HL-60 (cell line): Measurements from ENCODE around the gene DNAI7.

Source experiments
- DNase-seq, 2 experiments: peaks; one replicate each; pipeline ENCODE4 v3.0.0-alpha.2; 2010 to 2020; ENCODE audit warnings: low read depth in 1 of 2, low spot score in 1 of 2
- H3K27ac ChIP-seq: fragments of 250-450 bp; sonication (Bioruptor Pico); replicated peaks from 2 replicates; pipeline ENCODE4 v1.5.1; 2020; ENCODE audit warnings: mild to moderate bottlenecking, moderate library complexity
- H3K27me3 ChIP-seq: fragments of 250-450 bp; sonication (Bioruptor Pico); 2 replicates; pipeline ENCODE4 v1.5.1; 2021; ENCODE audit warnings: mild to moderate bottlenecking, moderate library complexity; ENCODE audit not compliant: insufficient read depth, poor library complexity, severe bottlenecking
- H3K4me3 ChIP-seq: replicated peaks from 2 replicates; pipeline ENCODE4 v1.5.1; 2011; ENCODE audit warnings: mild to moderate bottlenecking, control low read depth, low read length; ENCODE audit not compliant: insufficient read depth
- GABPA ChIP-seq: IDR thresholded peaks from 2 replicates; pipeline ENCODE4 v1.6.1; 2012; ENCODE audit warnings: low read depth
- POLR2AphosphoS5 ChIP-seq: IDR thresholded peaks from 2 replicates; pipeline ENCODE4 v1.6.1; 2012; ENCODE audit warnings: low read depth
- REST ChIP-seq: IDR thresholded peaks from 2 replicates; pipeline ENCODE4 v1.6.1; 2012; ENCODE audit warnings: low read depth; ENCODE audit not compliant: insufficient replicate concordance

DNAI7 gene

GRCh38 chr12:25058658-25059058, 136.3 kb downstream of the DNAI7 start:
- Histone ChIP-seq H3K27ac (peak overlapping the region; percentile 4), H3K4me3 (no peak overlapping the region), H3K27me3 (no peaks in the 10 kb centered on the region)
- peak in 1 of 2 experiments; percentile 17 for DNase-seq
- TF ChIP-seq POLR2AphosphoS5 (no peak), REST (no peak), GABPA (no peak)
